H9 (cell line): Measurements from ENCODE around the gene TTC1. TPM values are rescaled to one million over a fixed set of nuclear protein-coding genes. Genes with fewer than 3 reads are reported as not detected.

Source experiments
- DNase-seq: peaks from one replicate; pipeline ENCODE4 v3.0.0-alpha.2; 2017
- H2AFZ ChIP-seq: one replicate; pipeline ENCODE4 v1.6.1; 2013; ENCODE audit warnings: mild to moderate bottlenecking, low read length, control low read depth, moderate library complexity
- H2AK5ac ChIP-seq: 2 replicates; pipeline ENCODE4 v1.6.1; 2013; ENCODE audit warnings: low read length, control low read depth, mixed read lengths; ENCODE audit not compliant: insufficient read length
- H2BK120ac ChIP-seq: one replicate; pipeline ENCODE4 v1.6.1; 2013; ENCODE audit warnings: low read depth, mild to moderate bottlenecking, low read length, control low read depth, inconsistent platforms; ENCODE audit not compliant: poor library complexity, severe bottlenecking
- H2BK12ac ChIP-seq: 2 replicates; pipeline ENCODE4 v1.6.1; 2013; ENCODE audit warnings: low read length, control low read depth, mixed read lengths, low read depth; ENCODE audit not compliant: insufficient read length
- H2BK15ac ChIP-seq: 2 replicates; pipeline ENCODE4 v1.6.1; 2013; ENCODE audit warnings: low read depth, low read length, control low read depth
- H2BK20ac ChIP-seq: one replicate; pipeline ENCODE4 v1.6.1; 2013; ENCODE audit warnings: low read depth, mild to moderate bottlenecking, low read length, control low read depth, inconsistent platforms; ENCODE audit not compliant: poor library complexity, severe bottlenecking
- H2BK5ac ChIP-seq: 2 replicates; pipeline ENCODE4 v1.6.1; 2013; ENCODE audit warnings: low read length, control low read depth, mixed read lengths; ENCODE audit not compliant: insufficient read length
- H3K14ac ChIP-seq: 2 replicates; pipeline ENCODE4 v1.6.1; 2013; ENCODE audit warnings: low read length, control low read depth; ENCODE audit not compliant: insufficient read depth
- H3K18ac ChIP-seq: 2 replicates; pipeline ENCODE4 v1.6.1; 2013; ENCODE audit warnings: low read depth, mild to moderate bottlenecking, mixed read lengths, low read length, control low read depth; ENCODE audit not compliant: insufficient read length
- H3K23ac ChIP-seq: 2 replicates; pipeline ENCODE4 v1.6.1; 2013; ENCODE audit warnings: low read length, control low read depth, mixed read lengths, low read depth; ENCODE audit not compliant: insufficient read length
- H3K23me2 ChIP-seq: 2 replicates; pipeline ENCODE4 v1.6.1; 2013; ENCODE audit warnings: low read depth, mild to moderate bottlenecking, mixed read lengths, low read length, control low read depth; ENCODE audit not compliant: insufficient read length, poor library complexity, severe bottlenecking
- H3K27ac ChIP-seq: 2 replicates; pipeline ENCODE4 v1.5.1; 2013; ENCODE audit warnings: low read length, control low read depth, mixed read lengths, low read depth; ENCODE audit not compliant: insufficient read length
- H3K27me3 ChIP-seq: 2 replicates; pipeline ENCODE4 v1.6.1; 2013; ENCODE audit warnings: low read length, control low read depth, inconsistent platforms; ENCODE audit not compliant: insufficient read depth
- H3K4ac ChIP-seq: 2 replicates; pipeline ENCODE4 v1.6.1; 2013; ENCODE audit warnings: low read depth, mild to moderate bottlenecking, control low read depth, inconsistent platforms, low read length, moderate library complexity
- H3K4me1 ChIP-seq: 2 replicates; pipeline ENCODE4 v1.6.1; 2013; ENCODE audit warnings: low read length, control low read depth, inconsistent platforms; ENCODE audit not compliant: insufficient read depth
- H3K4me2 ChIP-seq: 2 replicates; pipeline ENCODE4 v1.6.1; 2013; ENCODE audit warnings: low read length, control low read depth, mixed read lengths; ENCODE audit not compliant: insufficient read length, insufficient read depth
- H3K56ac ChIP-seq: 2 replicates; pipeline ENCODE4 v1.6.1; 2013; ENCODE audit warnings: low read depth, mild to moderate bottlenecking, mixed read lengths, low read length, control low read depth; ENCODE audit not compliant: insufficient read length
- H3K79me1 ChIP-seq: 2 replicates; pipeline ENCODE4 v1.6.1; 2013; ENCODE audit warnings: low read depth, mild to moderate bottlenecking, moderate library complexity, low read length, control low read depth, inconsistent platforms; ENCODE audit not compliant: insufficient read depth, poor library complexity, severe bottlenecking
- H3K79me2 ChIP-seq: 2 replicates; pipeline ENCODE4 v1.6.1; 2013; ENCODE audit warnings: low read length, control low read depth, inconsistent platforms; ENCODE audit not compliant: insufficient read depth
- H3K9ac ChIP-seq: 2 replicates; pipeline ENCODE4 v1.6.1; 2013; ENCODE audit warnings: low read length, control low read depth, mixed read lengths; ENCODE audit not compliant: insufficient read length; ENCODE audit errors: extremely low read depth
- H3K9me3 ChIP-seq: one replicate; pipeline ENCODE4 v1.6.1; 2013; ENCODE audit warnings: low read depth, low read length, inconsistent platforms; ENCODE audit not compliant: control insufficient read depth
- H3T11ph ChIP-seq: one replicate; pipeline ENCODE4 v1.6.1; 2013; ENCODE audit warnings: mild to moderate bottlenecking, low read length, control low read depth, inconsistent platforms
- H4K20me1 ChIP-seq: one replicate; pipeline ENCODE4 v1.6.1; 2013; ENCODE audit not compliant: control insufficient read depth, insufficient read length, insufficient read depth
- H4K5ac ChIP-seq: 2 replicates; pipeline ENCODE4 v1.6.1; 2013; ENCODE audit warnings: low read depth, mild to moderate bottlenecking, mixed read lengths, low read length, control low read depth; ENCODE audit not compliant: insufficient read length
- H4K8ac ChIP-seq: replicated peaks from 2 replicates; pipeline ENCODE4 v1.6.1; 2013; ENCODE audit warnings: low read length, control low read depth, mixed read lengths, low read depth; ENCODE audit not compliant: insufficient read length
- H4K91ac ChIP-seq: 2 replicates; pipeline ENCODE4 v1.6.1; 2013; ENCODE audit warnings: low read depth, mild to moderate bottlenecking, moderate library complexity, mixed read lengths, low read length, control low read depth; ENCODE audit not compliant: insufficient read length
- H3K27ac Mint-ChIP-seq, 3 experiments: 2 replicates in 2 of 3; 3 replicates in 1 of 3; pipeline ENCODE4 v1.8.0; 2020 to 2021; ENCODE audit warnings: mixed read lengths in 3 of 3, mild to moderate bottlenecking in 1 of 3, moderate library complexity in 1 of 3
- H3K27me3 Mint-ChIP-seq: 2 replicates; pipeline ENCODE4 v1.8.0; 2021; ENCODE audit warnings: low read depth, mild to moderate bottlenecking, moderate library complexity, mixed read lengths
- H3K36me3 Mint-ChIP-seq, 3 experiments: 2 replicates in 2 of 3; 3 replicates in 1 of 3; pipeline ENCODE4 v1.8.0; 2020 to 2021; ENCODE audit warnings: low read depth in 3 of 3, mixed read lengths in 3 of 3; ENCODE audit not compliant: insufficient read depth in 1 of 3
- H3K4me1 Mint-ChIP-seq, 2 experiments: 2 replicates each; pipeline ENCODE4 v1.8.0; 2020; ENCODE audit warnings: mixed read lengths in 2 of 2
- H3K4me3 Mint-ChIP-seq, 2 experiments: 2 replicates in 1 of 2; 3 replicates in 1 of 2; pipeline ENCODE4 v1.8.0; 2020 to 2021; ENCODE audit warnings: mild to moderate bottlenecking in 2 of 2, mixed read lengths in 2 of 2, moderate library complexity in 1 of 2
- H3K9me3 Mint-ChIP-seq, 2 experiments: 2 replicates in 1 of 2; 3 replicates in 1 of 2; pipeline ENCODE4 v1.8.0; 2020; ENCODE audit warnings: mild to moderate bottlenecking in 2 of 2, mixed read lengths in 2 of 2, moderate library complexity in 1 of 2
- WGBS: extraction: QIAGEN DNeasy Blood & Tissue Kit; methylation state at CpG from one replicate; pipeline ENCODE4 v1.1.7; 2013; ENCODE audit warnings: missing lambda C conversion rate, low lambda C conversion rate, mixed read lengths; ENCODE audit not compliant: insufficient read length; ENCODE audit errors: extremely low coverage; 5-methylcytosine and 5-hydroxymethylcytosine counted together
- total RNA-seq: library from RNA; stranded (reverse); gene quantifications from 2 replicates; pipeline ENCODE4 v1.2.1, GENCODE V29; 2021
- TF ChIP-seq, protein P1 (sequence below): fragments of 200-600 bp; sonication (generic); conservative IDR thresholded peaks from 3 replicates; pipeline ENCODE4 v1.8.0; 2021; ENCODE audit warnings: antibody characterized with exemption, mild to moderate bottlenecking

The TTC1 gene
- total RNA-seq, 1 experiment from 2014 or later = 62.6 TPM

GRCh38 chr5:159963935-159964334 lies 45.0 kb upstream of the TTC1 start:
- H2BK5ac ChIP-seq = no peak overlapping the region
- H2BK15ac ChIP-seq = no peak overlapping the region
- H2AFZ ChIP-seq = no peak overlapping the region
- H3K9me3 Mint-ChIP-seq = no peaks in the 10 kb centered on the region
- no peaks in the 10 kb centered on the region; the same call in 1 of the 2 replicates for H3K27me3 ChIP-seq
- no peaks in the 10 kb centered on the region for H3K4me1 ChIP-seq
- no peaks in the 10 kb centered on the region for H3K23me2 ChIP-seq
- H3K4me3 Mint-ChIP-seq = no peak overlapping the region
- H3K56ac ChIP-seq = no peak overlapping the region
- no peak overlapping the region for H3K14ac ChIP-seq
- H3T11ph ChIP-seq = no peak overlapping the region
- H2BK20ac ChIP-seq = no peak overlapping the region
- H3K79me2 ChIP-seq = no peaks in the 10 kb centered on the region
- H4K8ac ChIP-seq = no peak overlapping the region
- no peak overlapping the region for H2BK12ac ChIP-seq
- H4K20me1 ChIP-seq = no peaks in the 10 kb centered on the region
- no peak overlapping the region for H3K27ac ChIP-seq
- H3K36me3 Mint-ChIP-seq = no peaks in the 10 kb centered on the region
- H3K9ac ChIP-seq = no peak overlapping the region
- H3K79me1 ChIP-seq = no peaks in the 10 kb centered on the region
- H4K5ac ChIP-seq = no peak overlapping the region
- H3K4me1 Mint-ChIP-seq = peaks cover 0 to 3% of the 10 kb centered on the region in 2 experiments; a peak in 1 of 4 replicates
- H3K4ac ChIP-seq = no peak overlapping the region
- no peak overlapping the region for H3K18ac ChIP-seq
- no peak for DNase-seq
- H3K4me2 ChIP-seq = no peak overlapping the region
- H3K27me3 Mint-ChIP-seq = peaks cover 22% of the 10 kb centered on the region
- no peak overlapping the region for H3K23ac ChIP-seq
- H2BK120ac ChIP-seq = no peak overlapping the region
- no peak overlapping the region for H4K91ac ChIP-seq
- no peak overlapping the region for H3K27ac Mint-ChIP-seq
- TF ChIP-seq, protein P1, sequence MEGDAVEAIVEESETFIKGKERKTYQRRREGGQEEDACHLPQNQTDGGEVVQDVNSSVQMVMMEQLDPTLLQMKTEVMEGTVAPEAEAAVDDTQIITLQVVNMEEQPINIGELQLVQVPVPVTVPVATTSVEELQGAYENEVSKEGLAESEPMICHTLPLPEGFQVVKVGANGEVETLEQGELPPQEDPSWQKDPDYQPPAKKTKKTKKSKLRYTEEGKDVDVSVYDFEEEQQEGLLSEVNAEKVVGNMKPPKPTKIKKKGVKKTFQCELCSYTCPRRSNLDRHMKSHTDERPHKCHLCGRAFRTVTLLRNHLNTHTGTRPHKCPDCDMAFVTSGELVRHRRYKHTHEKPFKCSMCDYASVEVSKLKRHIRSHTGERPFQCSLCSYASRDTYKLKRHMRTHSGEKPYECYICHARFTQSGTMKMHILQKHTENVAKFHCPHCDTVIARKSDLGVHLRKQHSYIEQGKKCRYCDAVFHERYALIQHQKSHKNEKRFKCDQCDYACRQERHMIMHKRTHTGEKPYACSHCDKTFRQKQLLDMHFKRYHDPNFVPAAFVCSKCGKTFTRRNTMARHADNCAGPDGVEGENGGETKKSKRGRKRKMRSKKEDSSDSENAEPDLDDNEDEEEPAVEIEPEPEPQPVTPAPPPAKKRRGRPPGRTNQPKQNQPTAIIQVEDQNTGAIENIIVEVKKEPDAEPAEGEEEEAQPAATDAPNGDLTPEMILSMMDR = no peak
- H3K9me3 ChIP-seq = no peaks in the 10 kb centered on the region
- WGBS = no CpG with 5 or more reads among the region's 6 CpGs
- H2AK5ac ChIP-seq = no peak overlapping the region
